Fibroblast of lung (primary cell): ENCODE data around the gene CTNNBIP1.
"Not testable (repeated sequence)": the region's sequence is repeated elsewhere in the genome, so short reads cannot be mapped to it uniquely, and the experiment has no call there.

ENCODE experiments used
- CTCF ChIP-seq, 2 donors: IDR thresholded peaks in 1 of 2; conservative IDR thresholded peaks in 1 of 2; 1 replicate in 1 of 2; 2 replicates in 1 of 2; pipeline ENCODE4 v1.5.1; 2011 to 2012; ENCODE audit warnings: low read length in 2 of 2, control low read depth in 1 of 2, inconsistent platforms in 1 of 2, low read depth in 1 of 2, mild to moderate bottlenecking in 1 of 2
- EZH2 ChIP-seq: IDR thresholded peaks from 2 replicates; pipeline ENCODE4 v1.5.1; 2012; ENCODE audit warnings: low read length, control low read depth, mild to moderate bottlenecking; ENCODE audit errors: missing control alignments

- TF ChIP-seq CTCF (conservative IDR thresholded peaks at IDR 0.05 in 1 of 2, IDR thresholded peaks at IDR 0.05 in 1 of 2; ENCODE audit: low read depth in 1 of 2, low read length in 2 of 2); EZH2: not testable (repeated sequence)
These were observed 7.4 kb upstream of the CTNNBIP1 start for GRCh38 chr1:9917495-9917894.
